C4-2B (cell line): ENCODE data around the gene KCNK16.

ENCODE experiments used
- ZFX ChIP-seq: fragments of 450-650 bp; IDR thresholded peaks from 2 replicates; pipeline ENCODE4 v1.6.1; 2017
- TF ChIP-seq, protein P1 (sequence below): fragments of 450-650 bp; conservative IDR thresholded peaks from 2 replicates; pipeline ENCODE4 v1.5.1; 2017; ENCODE audit warnings: mild to moderate bottlenecking

GRCh38 chr6:39350723-39351505 is 28.4 kb upstream of the KCNK16 start:
- TF ChIP-seq, protein P1, sequence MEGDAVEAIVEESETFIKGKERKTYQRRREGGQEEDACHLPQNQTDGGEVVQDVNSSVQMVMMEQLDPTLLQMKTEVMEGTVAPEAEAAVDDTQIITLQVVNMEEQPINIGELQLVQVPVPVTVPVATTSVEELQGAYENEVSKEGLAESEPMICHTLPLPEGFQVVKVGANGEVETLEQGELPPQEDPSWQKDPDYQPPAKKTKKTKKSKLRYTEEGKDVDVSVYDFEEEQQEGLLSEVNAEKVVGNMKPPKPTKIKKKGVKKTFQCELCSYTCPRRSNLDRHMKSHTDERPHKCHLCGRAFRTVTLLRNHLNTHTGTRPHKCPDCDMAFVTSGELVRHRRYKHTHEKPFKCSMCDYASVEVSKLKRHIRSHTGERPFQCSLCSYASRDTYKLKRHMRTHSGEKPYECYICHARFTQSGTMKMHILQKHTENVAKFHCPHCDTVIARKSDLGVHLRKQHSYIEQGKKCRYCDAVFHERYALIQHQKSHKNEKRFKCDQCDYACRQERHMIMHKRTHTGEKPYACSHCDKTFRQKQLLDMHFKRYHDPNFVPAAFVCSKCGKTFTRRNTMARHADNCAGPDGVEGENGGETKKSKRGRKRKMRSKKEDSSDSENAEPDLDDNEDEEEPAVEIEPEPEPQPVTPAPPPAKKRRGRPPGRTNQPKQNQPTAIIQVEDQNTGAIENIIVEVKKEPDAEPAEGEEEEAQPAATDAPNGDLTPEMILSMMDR, result no peak
- no peak for TF ChIP-seq ZFX
